ENCODE measurements around the gene SH3BGRL2. TPM values are rescaled to one million over a fixed set of nuclear protein-coding genes. Genes with fewer than 3 reads are reported as not detected.

The SH3BGRL2 gene
- total RNA-seq, 2 donors from 2014 or later: 95.4 to 145 TPM

DNA sequence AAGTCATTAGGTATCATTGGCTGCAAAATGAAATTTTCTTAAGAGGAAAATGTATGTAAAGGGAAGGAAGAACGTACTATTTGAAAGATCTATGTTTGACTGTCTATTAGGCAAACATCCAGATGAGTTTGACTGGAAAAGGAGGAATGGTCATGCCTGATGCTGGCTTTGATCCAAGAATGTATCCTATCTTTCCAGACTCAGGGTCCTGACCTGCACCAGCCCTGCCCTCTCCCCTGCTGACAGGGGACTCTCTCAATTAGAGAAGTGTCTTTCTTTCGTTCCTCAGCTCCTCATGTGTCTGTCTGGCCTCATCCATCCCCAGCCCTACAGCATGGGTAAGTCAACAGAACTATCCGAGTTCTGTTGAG is 21.9 kb upstream of the SH3BGRL2 start:
- H3K9ac ChIP-seq (ENCODE audit: low read depth in 2 of 2, low read length in 2 of 2): peak overlapping the region in 1 of 2 donors; percentile 6
- H3K4me1 ChIP-seq: peaks cover 10% of the 10 kb centered on the region
- TF ChIP-seq, protein P1, sequence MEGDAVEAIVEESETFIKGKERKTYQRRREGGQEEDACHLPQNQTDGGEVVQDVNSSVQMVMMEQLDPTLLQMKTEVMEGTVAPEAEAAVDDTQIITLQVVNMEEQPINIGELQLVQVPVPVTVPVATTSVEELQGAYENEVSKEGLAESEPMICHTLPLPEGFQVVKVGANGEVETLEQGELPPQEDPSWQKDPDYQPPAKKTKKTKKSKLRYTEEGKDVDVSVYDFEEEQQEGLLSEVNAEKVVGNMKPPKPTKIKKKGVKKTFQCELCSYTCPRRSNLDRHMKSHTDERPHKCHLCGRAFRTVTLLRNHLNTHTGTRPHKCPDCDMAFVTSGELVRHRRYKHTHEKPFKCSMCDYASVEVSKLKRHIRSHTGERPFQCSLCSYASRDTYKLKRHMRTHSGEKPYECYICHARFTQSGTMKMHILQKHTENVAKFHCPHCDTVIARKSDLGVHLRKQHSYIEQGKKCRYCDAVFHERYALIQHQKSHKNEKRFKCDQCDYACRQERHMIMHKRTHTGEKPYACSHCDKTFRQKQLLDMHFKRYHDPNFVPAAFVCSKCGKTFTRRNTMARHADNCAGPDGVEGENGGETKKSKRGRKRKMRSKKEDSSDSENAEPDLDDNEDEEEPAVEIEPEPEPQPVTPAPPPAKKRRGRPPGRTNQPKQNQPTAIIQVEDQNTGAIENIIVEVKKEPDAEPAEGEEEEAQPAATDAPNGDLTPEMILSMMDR (IDR thresholded peaks at IDR 0.05): no peak
- no peaks in the 10 kb centered on the region for H3K27me3 ChIP-seq
- DNase-seq: no peak
- H3K9me3 ChIP-seq: no peaks in the 10 kb centered on the region
- H3K36me3 ChIP-seq: no peaks in the 10 kb centered on the region
- intact Hi-C loops (cut with DNase I): no loop called here
- H3K27ac ChIP-seq: peak overlapping the region; percentile 65
- no peak overlapping the region for H3K4me3 ChIP-seq

- Histone ChIP-seq H3K4me3 (no peak overlapping the region), H3K4me1 (peaks cover 10% of the 10 kb centered on the region), H3K9me3 (no peaks in the 10 kb centered on the region), H3K9ac (ENCODE audit: low read depth in 2 of 2, low read length in 2 of 2) (no peak overlapping the region), H3K27ac (peak overlapping the region; percentile 7), H3K36me3 (no peaks in the 10 kb centered on the region), H3K27me3 (no peaks in the 10 kb centered on the region)
- intact Hi-C loops (cut with DNase I): no loop called here
- TF ChIP-seq, protein P1 (IDR thresholded peaks at IDR 0.05): no peak
- no peak for DNase-seq
Observed at GRCh38 chr6:79610306-79611009, 20.7 kb upstream of the SH3BGRL2 start.

DNA sequence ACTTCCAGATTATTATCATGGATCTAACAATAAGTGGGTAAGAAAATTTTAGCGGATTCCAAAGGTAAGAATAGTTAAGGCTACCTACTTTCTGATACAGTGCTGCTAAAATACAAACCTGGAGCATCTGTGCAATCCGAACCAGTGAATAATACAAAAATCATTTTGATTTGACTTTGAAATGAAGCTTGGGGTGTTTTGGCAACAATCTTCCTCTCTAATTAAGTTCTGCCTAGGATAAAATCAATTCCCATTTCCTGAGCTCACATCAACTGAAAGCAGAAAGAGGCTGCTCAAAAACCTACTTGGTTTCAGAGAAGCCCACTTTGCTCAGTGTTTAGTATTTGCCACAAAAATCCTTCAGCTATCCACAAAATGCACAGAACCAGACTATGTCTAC is 18.7 kb upstream of the SH3BGRL2 start:
- DNase-seq: no peak
- peaks cover 10% of the 10 kb centered on the region for H3K4me1 ChIP-seq

DNA sequence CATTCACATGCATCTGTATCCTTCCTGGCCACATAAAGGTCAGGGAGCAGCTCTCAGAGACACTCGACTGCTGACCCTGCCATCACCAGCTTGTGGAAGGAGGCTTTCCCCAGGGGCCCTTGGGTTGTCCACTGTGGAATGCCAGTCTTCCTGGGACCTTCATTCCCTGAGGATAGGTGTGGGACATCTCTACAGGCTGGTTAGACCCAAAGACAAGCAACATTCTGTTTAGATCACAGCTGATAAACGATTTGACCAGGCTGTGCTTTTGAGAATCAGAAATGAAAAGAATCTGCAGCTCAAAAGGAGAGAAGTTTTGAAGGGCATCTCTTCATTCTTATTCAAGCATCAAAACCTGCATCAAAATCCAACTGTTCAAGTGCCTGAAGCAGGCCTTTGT is 18.2 kb upstream of the SH3BGRL2 start:
- no peaks in the 10 kb centered on the region for H3K27me3 ChIP-seq
- intact Hi-C loops (cut with DNase I): no loop called here
- DNase-seq: no peak
- no peaks in the 10 kb centered on the region for H3K9me3 ChIP-seq
- H3K4me3 ChIP-seq: no peak overlapping the region
- H3K9ac ChIP-seq (ENCODE audit: low read depth in 2 of 2, low read length in 2 of 2): no peak overlapping the region
- H3K36me3 ChIP-seq: no peaks in the 10 kb centered on the region
- no peak overlapping the region for H3K27ac ChIP-seq
- TF ChIP-seq, protein P1 (IDR thresholded peaks at IDR 0.05): no peak
- peaks cover 10% of the 10 kb centered on the region for H3K4me1 ChIP-seq

More for the DNA sequence above, 18.7 kb upstream of the SH3BGRL2 start:
- Histone ChIP-seq H3K4me3 (no peak overlapping the region), H3K36me3 (no peaks in the 10 kb centered on the region), H3K27ac (no peak overlapping the region), H3K9me3 (no peaks in the 10 kb centered on the region), H3K9ac (ENCODE audit: low read depth in 2 of 2, low read length in 2 of 2) (no peak overlapping the region), H3K27me3 (no peaks in the 10 kb centered on the region)
- TF ChIP-seq, protein P1 (IDR thresholded peaks at IDR 0.05): no peak
- intact Hi-C loops (cut with DNase I): no loop called here

- no peaks in the 10 kb centered on the region for H3K27me3 ChIP-seq
- H3K9ac ChIP-seq (ENCODE audit: low read depth in 2 of 2, low read length in 2 of 2): no peak overlapping the region
- H3K36me3 ChIP-seq: no peaks in the 10 kb centered on the region
- TF ChIP-seq, protein P1 (IDR thresholded peaks at IDR 0.05): no peak
- peaks cover 10% of the 10 kb centered on the region for H3K4me1 ChIP-seq
- no peak overlapping the region for H3K27ac ChIP-seq
- H3K4me3 ChIP-seq: no peak overlapping the region
- intact Hi-C loops (cut with DNase I): no loop called here
- no peaks in the 10 kb centered on the region for H3K9me3 ChIP-seq
- no peak for DNase-seq
Observed at GRCh38 chr6:79613912-79614311, 17.2 kb upstream of the SH3BGRL2 start.

Measured in colonic mucosa (tissue), 4 donors.